Left lobe of liver (tissue), 2 donors: ENCODE measurements around the gene GATA3. TPM values are rescaled to one million over a fixed set of nuclear protein-coding genes. Genes with fewer than 3 reads are reported as not detected.
A peak's percentile ranks its signal among the peaks of the same experiment; 100 is the strongest.

Experiments used
- ATAC-seq: fragments of 200-7000 bp; cut with Tn5 transposase; one replicate; pipeline ENCODE4 v1.9.1; 2020; ENCODE audit warnings: mild to moderate bottlenecking, moderate library complexity
- DNase-seq: peaks from one replicate; pipeline ENCODE4 v3.0.0-alpha.2; 2020; ENCODE audit warnings: low spot score
- total RNA-seq: library from RNA; stranded (reverse); gene quantifications from one replicate; pipeline ENCODE4 v1.2.1, GENCODE V29; 2021
- donor health status: DM: no; HTN: no; CAD: no; lungs with moderate emphysema.
- donor health status: DM: no; HTN: yes; CAD: no.

The GATA3 gene
- total RNA-seq, 1 donor from 2014 or later = 0.88 TPM

- DNase-seq (no peak), ATAC-seq (no peak)
Measured at GRCh38 chr10:8063128-8063908, 8.8 kb downstream of the GATA3 start.

- ATAC-seq (no peak), DNase-seq (no peak)
Measured at GRCh38 chr10:8063935-8064334, 9.4 kb downstream of the GATA3 start.

GRCh38 chr10:8064436-8064835, 9.9 kb downstream of the GATA3 start:
- no peak for ATAC-seq
- no peak for DNase-seq

- peak; percentile 21 for ATAC-seq
- DNase-seq = no peak
Measured at GRCh38 chr10:8065651-8066050, 11.2 kb downstream of the GATA3 start.

GRCh38 chr10:8066124-8066523, 11.6 kb downstream of the GATA3 start:
- ATAC-seq (no peak), DNase-seq (no peak)

GRCh38 chr10:8066797-8067196, 12.3 kb downstream of the GATA3 start:
- DNase-seq = no peak
- no peak for ATAC-seq

GRCh38 chr10:8069108-8069507, 14.6 kb downstream of the GATA3 start:
- ATAC-seq = no peak

GRCh38 chr10:8069627-8070026, 15.1 kb downstream of the GATA3 start:
- ATAC-seq = no peak
- DNase-seq = no peak

More at GRCh38 chr10:8069108-8069507, 14.6 kb downstream of the GATA3 start:
- no peak for DNase-seq

- DNase-seq = no peak
- no peak for ATAC-seq
Measured at GRCh38 chr10:8070440-8070839, 16.0 kb downstream of the GATA3 start.

GRCh38 chr10:8071006-8071405, 16.5 kb downstream of the GATA3 start:
- no peak for DNase-seq
- no peak for ATAC-seq

GRCh38 chr10:8071666-8072065, 17.2 kb downstream of the GATA3 start:
- no peak for ATAC-seq
- no peak for DNase-seq

GRCh38 chr10:8072211-8072610, 17.7 kb downstream of the GATA3 start:
- DNase-seq (no peak), ATAC-seq (no peak)

GRCh38 chr10:8073691-8074416, 19.4 kb downstream of the GATA3 start:
- DNase-seq = no peak
- ATAC-seq = no peak

GRCh38 chr10:8074881-8075280, 20.4 kb downstream of the GATA3 start:
- ATAC-seq = no peak
- DNase-seq = no peak

- ATAC-seq (no peak), DNase-seq (no peak)
Measured at GRCh38 chr10:8075282-8076260, 21.1 kb downstream of the GATA3 start.

GRCh38 chr10:8076933-8077332, 22.4 kb downstream of the GATA3 start:
- DNase-seq = no peak
- no peak for ATAC-seq

- DNase-seq = no peak
- ATAC-seq = no peak
Measured at GRCh38 chr10:8078027-8078426, 23.5 kb downstream of the GATA3 start.

GRCh38 chr10:8079126-8079525, 24.6 kb downstream of the GATA3 start:
- ATAC-seq (no peak), DNase-seq (no peak)

- DNase-seq (no peak), ATAC-seq (no peak)
Measured at GRCh38 chr10:8084799-8085198, 30.3 kb downstream of the GATA3 start.

GRCh38 chr10:8085251-8085650, 30.8 kb downstream of the GATA3 start:
- DNase-seq = no peak
- no peak for ATAC-seq

- DNase-seq (no peak), ATAC-seq (no peak)
Measured at GRCh38 chr10:8086315-8086714, 31.8 kb downstream of the GATA3 start.
